ENCODE data around the gene TLE4. TPM values are rescaled to one million over a fixed set of nuclear protein-coding genes. Genes with fewer than 3 reads are reported as not detected.

The TLE4 gene
- total and polyA plus RNA-seq, 2 donors (not counting 1 experiment from before 2014, with no cell fraction given): 13.5 to 35.0 TPM

GRCh38 chr9:79630521-79631403, 59.0 kb downstream of the TLE4 start:
- no peaks in the 10 kb centered on the region for H4K20me1 ChIP-seq (ENCODE audit: control insufficient read depth, extremely low read depth, insufficient read depth, low read length)
- no peak overlapping the region for H3K9ac ChIP-seq (ENCODE audit: insufficient read depth, low read length)
- H3K4me1 ChIP-seq (ENCODE audit: control insufficient read depth, extremely low read depth, insufficient read depth, low read length): no peaks in the 10 kb centered on the region
- no peak for TF ChIP-seq EZH2 (IDR thresholded peaks at IDR 0.05; ENCODE audit: low read length, missing control alignments)
- no peak for TF ChIP-seq CTCF (conservative IDR thresholded peaks at IDR 0.05 in 1 of 2, IDR thresholded peaks at IDR 0.05 in 1 of 2; ENCODE audit: low read depth in 1 of 2, low read length in 2 of 2)
- no peaks in the 10 kb centered on the region for H3K27me3 ChIP-seq (ENCODE audit: control insufficient read depth, insufficient read depth, low read length)
- no peaks in the 10 kb centered on the region for H3K36me3 ChIP-seq (ENCODE audit: control insufficient read depth, insufficient read depth, low read length)
- H2AFZ ChIP-seq (ENCODE audit: low read length): no peak overlapping the region
- no peaks in the 10 kb centered on the region for H3K79me2 ChIP-seq (ENCODE audit: control insufficient read depth, insufficient read depth, low read length)
- H3K9me3 ChIP-seq (ENCODE audit: control insufficient read depth, insufficient read depth, low read depth, low read length): no peaks in the 10 kb centered on the region
- no peak overlapping the region for H3K27ac ChIP-seq (ENCODE audit: insufficient read depth, low read length)
- no peak overlapping the region for H3K4me3 ChIP-seq (replicated peaks in 1 of 4; ENCODE audit: control extremely low read depth in 1 of 4, insufficient read depth in 1 of 4, low read depth in 3 of 4, low read length in 4 of 4)
- DNase-seq (ENCODE audit: low read depth in 2 of 2): no peak
- no peak overlapping the region for H3K4me2 ChIP-seq (ENCODE audit: extremely low read depth, insufficient read depth, low read length)

- Histone ChIP-seq H3K36me3 (ENCODE audit: control insufficient read depth, insufficient read depth, low read length) (no peaks in the 10 kb centered on the region), H3K27me3 (ENCODE audit: control insufficient read depth, insufficient read depth, low read length) (no peaks in the 10 kb centered on the region), H4K20me1 (ENCODE audit: control insufficient read depth, extremely low read depth, insufficient read depth, low read length) (no peaks in the 10 kb centered on the region), H2AFZ (ENCODE audit: low read length) (no peak overlapping the region), H3K79me2 (ENCODE audit: control insufficient read depth, insufficient read depth, low read length) (no peaks in the 10 kb centered on the region), H3K9ac (ENCODE audit: insufficient read depth, low read length) (no peak overlapping the region), H3K4me2 (ENCODE audit: extremely low read depth, insufficient read depth, low read length) (no peak overlapping the region), H3K4me1 (ENCODE audit: control insufficient read depth, extremely low read depth, insufficient read depth, low read length) (no peaks in the 10 kb centered on the region), H3K9me3 (ENCODE audit: control insufficient read depth, insufficient read depth, low read depth, low read length) (no peaks in the 10 kb centered on the region), H3K27ac (ENCODE audit: insufficient read depth, low read length) (no peak overlapping the region), H3K4me3 (replicated peaks in 1 of 4; ENCODE audit: control extremely low read depth in 1 of 4, insufficient read depth in 1 of 4, low read depth in 3 of 4, low read length in 4 of 4) (no peak overlapping the region)
- TF ChIP-seq CTCF (conservative IDR thresholded peaks at IDR 0.05 in 1 of 2, IDR thresholded peaks at IDR 0.05 in 1 of 2; ENCODE audit: low read depth in 1 of 2, low read length in 2 of 2) (no peak), EZH2 (IDR thresholded peaks at IDR 0.05; ENCODE audit: low read length, missing control alignments) (no peak)
- no peak for DNase-seq (ENCODE audit: low read depth in 2 of 2)
Measured at GRCh38 chr9:79632060-79632459, 60.3 kb downstream of the TLE4 start.

GRCh38 chr9:79632705-79633104, 60.9 kb downstream of the TLE4 start:
- no peak overlapping the region for H3K4me3 ChIP-seq (replicated peaks in 1 of 4; ENCODE audit: control extremely low read depth in 1 of 4, insufficient read depth in 1 of 4, low read depth in 3 of 4, low read length in 4 of 4)
- no peak for DNase-seq (ENCODE audit: low read depth in 2 of 2)
- H4K20me1 ChIP-seq (ENCODE audit: control insufficient read depth, extremely low read depth, insufficient read depth, low read length): no peaks in the 10 kb centered on the region
- H3K4me2 ChIP-seq (ENCODE audit: extremely low read depth, insufficient read depth, low read length): no peak overlapping the region
- H3K9ac ChIP-seq (ENCODE audit: insufficient read depth, low read length): no peak overlapping the region
- H2AFZ ChIP-seq (ENCODE audit: low read length): no peak overlapping the region
- H3K27ac ChIP-seq (ENCODE audit: insufficient read depth, low read length): no peak overlapping the region
- H3K27me3 ChIP-seq (ENCODE audit: control insufficient read depth, insufficient read depth, low read length): no peaks in the 10 kb centered on the region
- no peaks in the 10 kb centered on the region for H3K36me3 ChIP-seq (ENCODE audit: control insufficient read depth, insufficient read depth, low read length)
- no peaks in the 10 kb centered on the region for H3K4me1 ChIP-seq (ENCODE audit: control insufficient read depth, extremely low read depth, insufficient read depth, low read length)
- TF ChIP-seq EZH2 (IDR thresholded peaks at IDR 0.05; ENCODE audit: low read length, missing control alignments) (no peak), CTCF (conservative IDR thresholded peaks at IDR 0.05 in 1 of 2, IDR thresholded peaks at IDR 0.05 in 1 of 2; ENCODE audit: low read depth in 1 of 2, low read length in 2 of 2) (no peak)
- no peaks in the 10 kb centered on the region for H3K9me3 ChIP-seq (ENCODE audit: control insufficient read depth, insufficient read depth, low read depth, low read length)
- no peaks in the 10 kb centered on the region for H3K79me2 ChIP-seq (ENCODE audit: control insufficient read depth, insufficient read depth, low read length)
